ENCODE data around the gene GPATCH8. TPM values are rescaled to one million over a fixed set of nuclear protein-coding genes. Genes with fewer than 3 reads are reported as not detected.

GPATCH8 gene
- total RNA-seq, 3 donors from 2014 or later (not counting 1 experiment from before 2014, with no cell fraction given) = 104 to 111 (median 109) TPM

DNA sequence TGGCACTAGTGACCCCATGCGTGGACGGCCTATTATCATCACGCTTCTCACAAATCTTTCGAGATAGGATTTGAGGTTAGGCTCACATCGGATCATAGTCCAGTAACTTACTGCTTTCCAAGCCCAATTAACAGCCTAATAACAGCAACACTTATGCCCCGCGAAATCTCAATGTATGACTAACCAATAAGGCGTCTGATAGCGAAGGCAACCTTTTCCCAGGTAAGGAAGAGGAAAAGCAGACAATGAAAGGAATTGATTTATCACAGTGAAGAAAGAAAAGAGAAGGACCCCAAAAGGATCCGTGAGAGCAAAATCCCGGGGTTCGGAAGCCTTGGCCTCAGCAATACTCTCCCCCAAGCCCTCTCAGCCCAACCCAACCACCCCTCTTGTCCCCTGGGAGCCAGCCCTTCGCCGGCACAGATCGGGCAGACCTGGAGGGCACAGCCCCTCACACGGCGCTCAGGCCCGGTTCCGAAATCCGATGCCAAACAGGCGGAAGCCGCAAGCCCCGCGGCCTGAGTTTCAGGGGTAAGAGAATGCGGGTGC lies 534 bp downstream of the GPATCH8 start:
- Mint-ChIP-seq H3K27ac (peak overlapping the region; percentile 94 to 99), H3K4me3 (peak overlapping the region; percentile 97), H3K9me3 (no peaks in the 10 kb centered on the region), H3K4me1 (peaks cover 45 to 47% of the 10 kb centered on the region in 2 donors), H3K36me3 (no peaks in the 10 kb centered on the region), H3K27me3 (ENCODE audit: low read depth in 2 of 2) (no peaks in the 10 kb centered on the region)
- H3K27me3 ChIP-seq (ENCODE audit: control insufficient read depth, insufficient read depth, low read length) = no peaks in the 10 kb centered on the region
- H3K9me3 ChIP-seq (ENCODE audit: control insufficient read depth, insufficient read depth, low read length) = no peaks in the 10 kb centered on the region
- DNase-seq (no peak), ATAC-seq (peak in 1 of 3 donors; percentile 12)
- H3K36me3 ChIP-seq (ENCODE audit: control insufficient read depth, insufficient read depth, low read length) = no peaks in the 10 kb centered on the region
- peak overlapping the region; percentile 98 for H3K4me3 ChIP-seq (ENCODE audit: low read length)
- H3K27ac ChIP-seq (ENCODE audit: low read length) = peak overlapping the region; percentile 82
- intact Hi-C loops (cut with micrococcal nuclease) = loop anchor here (5.0 to 10.0 kb wide), 3 partner anchors 65 to 288 kb away; partner anchors contain the start of gene UBTF
- under 1% methylated on average over 25 of the region's 25 CpGs for WGBS (ENCODE audit: insufficient coverage)
- H3K4me1 ChIP-seq (ENCODE audit: control insufficient read depth, insufficient read depth, low read length) = peaks cover 13% of the 10 kb centered on the region
- TF ChIP-seq, protein P1, sequence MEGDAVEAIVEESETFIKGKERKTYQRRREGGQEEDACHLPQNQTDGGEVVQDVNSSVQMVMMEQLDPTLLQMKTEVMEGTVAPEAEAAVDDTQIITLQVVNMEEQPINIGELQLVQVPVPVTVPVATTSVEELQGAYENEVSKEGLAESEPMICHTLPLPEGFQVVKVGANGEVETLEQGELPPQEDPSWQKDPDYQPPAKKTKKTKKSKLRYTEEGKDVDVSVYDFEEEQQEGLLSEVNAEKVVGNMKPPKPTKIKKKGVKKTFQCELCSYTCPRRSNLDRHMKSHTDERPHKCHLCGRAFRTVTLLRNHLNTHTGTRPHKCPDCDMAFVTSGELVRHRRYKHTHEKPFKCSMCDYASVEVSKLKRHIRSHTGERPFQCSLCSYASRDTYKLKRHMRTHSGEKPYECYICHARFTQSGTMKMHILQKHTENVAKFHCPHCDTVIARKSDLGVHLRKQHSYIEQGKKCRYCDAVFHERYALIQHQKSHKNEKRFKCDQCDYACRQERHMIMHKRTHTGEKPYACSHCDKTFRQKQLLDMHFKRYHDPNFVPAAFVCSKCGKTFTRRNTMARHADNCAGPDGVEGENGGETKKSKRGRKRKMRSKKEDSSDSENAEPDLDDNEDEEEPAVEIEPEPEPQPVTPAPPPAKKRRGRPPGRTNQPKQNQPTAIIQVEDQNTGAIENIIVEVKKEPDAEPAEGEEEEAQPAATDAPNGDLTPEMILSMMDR (IDR thresholded peaks at IDR 0.05) = no peak

DNA sequence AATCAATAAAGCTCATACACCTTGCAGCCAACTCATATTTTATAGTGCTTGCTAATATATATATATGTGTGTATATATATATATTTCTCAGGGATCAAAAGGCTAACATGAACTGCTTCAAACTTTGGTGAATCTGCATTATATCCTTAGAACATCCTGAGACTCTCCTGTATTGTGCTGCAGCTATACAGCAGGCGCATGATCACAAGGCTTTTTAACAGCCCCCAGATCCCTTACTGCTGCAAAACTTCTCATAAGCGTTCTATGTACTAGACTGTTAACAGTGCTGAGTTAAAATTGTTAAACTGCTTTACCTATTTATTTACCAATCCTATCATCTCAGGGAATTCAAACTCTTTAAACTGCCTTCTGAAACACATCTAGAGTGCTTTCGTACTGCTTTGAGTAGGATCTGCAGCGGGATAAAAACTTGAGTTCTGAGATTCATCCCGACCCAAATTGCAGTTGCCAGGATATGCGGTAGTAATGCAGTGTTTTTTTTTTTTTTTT lies 1.3 kb downstream of the GPATCH8 start:
- Histone ChIP-seq H3K4me3 (ENCODE audit: low read length) (peak overlapping the region; percentile 98), H3K27ac (ENCODE audit: low read length) (no peak overlapping the region), H3K4me1 (ENCODE audit: control insufficient read depth, insufficient read depth, low read length) (peaks cover 16% of the 10 kb centered on the region), H3K27me3 (ENCODE audit: control insufficient read depth, insufficient read depth, low read length) (no peaks in the 10 kb centered on the region), H3K9me3 (ENCODE audit: control insufficient read depth, insufficient read depth, low read length) (no peaks in the 10 kb centered on the region), H3K36me3 (ENCODE audit: control insufficient read depth, insufficient read depth, low read length) (no peaks in the 10 kb centered on the region)
- peak overlapping the region; percentile 94 to 99 for H3K27ac Mint-ChIP-seq
- H3K36me3 Mint-ChIP-seq = no peaks in the 10 kb centered on the region
- H3K27me3 Mint-ChIP-seq (ENCODE audit: low read depth in 2 of 2) = no peaks in the 10 kb centered on the region
- peak overlapping the region; percentile 97 for H3K4me3 Mint-ChIP-seq
- intact Hi-C loops (cut with micrococcal nuclease) = loop anchor here (5.0 to 10.0 kb wide), 3 partner anchors 65 to 287 kb away; partner anchors contain the start of gene UBTF
- TF ChIP-seq, protein P1 (IDR thresholded peaks at IDR 0.05) = no peak
- ATAC-seq = no peak
- peak in 1 of 2 donors; percentile 11 for DNase-seq
- H3K9me3 Mint-ChIP-seq = no peaks in the 10 kb centered on the region
- H3K4me1 Mint-ChIP-seq = peaks cover 48 to 54% of the 10 kb centered on the region in 2 donors
- 53% methylated on average over 2 of the region's 6 CpGs for WGBS (ENCODE audit: insufficient coverage)

DNA sequence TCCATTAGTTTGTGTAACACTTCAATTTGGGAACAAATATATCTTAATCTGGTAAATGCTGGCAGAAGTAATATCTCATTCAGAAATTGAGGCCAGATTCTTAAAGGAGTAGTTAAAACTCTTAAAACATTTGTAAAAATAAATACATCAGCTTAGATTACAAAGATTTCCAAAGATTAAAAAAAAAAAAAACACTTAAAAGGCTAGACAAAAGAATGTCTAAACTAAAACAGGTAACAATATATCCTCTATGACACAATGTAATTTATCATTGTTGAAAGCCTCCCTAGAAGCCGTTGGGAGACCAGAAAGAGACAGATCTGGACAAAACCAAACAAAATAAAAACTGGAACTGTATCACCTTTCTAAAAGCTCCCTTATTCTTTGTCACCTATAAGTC lies 3.5 kb downstream of the GPATCH8 start:
- H3K27ac Mint-ChIP-seq = peak overlapping the region in 1 of 2 donors; percentile 48
- 36% methylated on average over 1 of the region's 1 CpG for WGBS (ENCODE audit: insufficient coverage)
- Histone ChIP-seq H3K9me3 (ENCODE audit: control insufficient read depth, insufficient read depth, low read length) (no peaks in the 10 kb centered on the region), H3K4me1 (ENCODE audit: control insufficient read depth, insufficient read depth, low read length) (peaks cover 18% of the 10 kb centered on the region), H3K4me3 (ENCODE audit: low read length) (no peak overlapping the region), H3K27me3 (ENCODE audit: control insufficient read depth, insufficient read depth, low read length) (no peaks in the 10 kb centered on the region), H3K27ac (ENCODE audit: low read length) (no peak overlapping the region), H3K36me3 (ENCODE audit: control insufficient read depth, insufficient read depth, low read length) (no peaks in the 10 kb centered on the region)
- ATAC-seq (no peak), DNase-seq (no peak)
- H3K9me3 Mint-ChIP-seq = no peaks in the 10 kb centered on the region
- TF ChIP-seq, protein P1 (IDR thresholded peaks at IDR 0.05) = no peak
- intact Hi-C loops (cut with micrococcal nuclease) = loop anchor here (5.0 to 10.0 kb wide), 3 partner anchors 62 to 285 kb away; partner anchors contain the start of gene UBTF
- peaks cover 70 to 76% of the 10 kb centered on the region in 2 donors for H3K4me1 Mint-ChIP-seq
- H3K36me3 Mint-ChIP-seq = no peaks in the 10 kb centered on the region
- no peaks in the 10 kb centered on the region for H3K27me3 Mint-ChIP-seq (ENCODE audit: low read depth in 2 of 2)
- peak overlapping the region; percentile 52 for H3K4me3 Mint-ChIP-seq

Data from natural killer cell (primary cell).